ENCODE data around the gene METRN. TPM values are rescaled to one million over a fixed set of nuclear protein-coding genes. Genes with fewer than 3 reads are reported as not detected.

METRN gene
- polyA plus RNA-seq, 2 of the 4 experiments (the other 2 are of a cell fraction) = 41.0 to 82.2 TPM

DNA sequence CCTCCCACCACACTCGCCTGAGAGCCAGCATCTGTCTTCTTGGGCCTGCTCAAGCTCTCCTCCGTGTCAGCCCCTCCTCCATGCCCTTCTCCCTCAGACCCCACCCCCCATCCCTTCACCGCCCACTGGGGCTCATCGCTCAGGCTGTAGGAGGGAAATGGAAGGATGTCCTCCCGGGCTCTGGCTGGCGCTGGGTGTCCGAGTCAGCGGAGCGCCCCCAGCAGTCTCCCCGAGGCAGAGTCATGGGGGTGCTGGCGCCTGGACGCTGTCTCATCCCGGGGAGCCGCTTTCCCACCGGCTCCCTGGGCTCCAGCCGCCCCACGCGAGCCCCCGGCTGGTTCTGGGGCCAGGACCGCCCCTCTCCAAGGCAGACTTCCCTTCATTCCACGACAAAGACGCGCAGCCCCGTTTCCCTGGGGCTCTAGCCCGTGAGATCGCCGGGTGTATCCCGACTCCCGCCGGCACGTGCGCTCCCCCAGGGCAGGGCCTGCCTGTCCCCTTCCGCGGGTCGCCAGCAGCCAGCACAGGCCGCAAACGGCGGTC, 5.6 kb downstream of the METRN start:
- POLR2A ChIA-PET = interaction anchor here (0.7 to 2.6 kb wide), 13 partner anchors 8 to 68 kb away, joined by 3 to 33 read pairs (median 6); partner anchors contain the start of genes CHTF18, CIAO3, RPUSD1 and STUB1
- ATAC-seq (peak; percentile 32 to 66), DNase-seq (ENCODE audit: low read depth in 1 of 2, low spot score in 1 of 2) (peak; percentile 72 to 84), FAIRE-seq (no peak)
- H3K4me1 ChIP-seq = peaks cover 49% of the 10 kb centered on the region
- peak overlapping the region; percentile 94 for H3K4me2 ChIP-seq
- TF ChIP-seq RNF2 (IDR thresholded peaks at IDR 0.05; ENCODE audit: borderline replicate concordance, low read depth) (peak; percentile 78; the same call in 1 of the 2 replicates), PHF8 (IDR thresholded peaks at IDR 0.05; ENCODE audit: borderline replicate concordance, low read depth) (0 out of 2 replicates have a peak, but pooled peaks have one; percentile 49), TFCP2L1 (CRISPR knock-in tag; IDR thresholded peaks at IDR 0.05) (0 out of 2 replicates have a peak, but pooled peaks have one; percentile 44), MAFK (IDR thresholded peaks at IDR 0.05; ENCODE audit: partially characterized antibody) (no peak), POLR2AphosphoS2 (conservative IDR thresholded peaks at IDR 0.05; ENCODE audit: low read length) (0 out of 2 replicates have a peak, but pooled peaks have one; percentile 50), JUN (IDR thresholded peaks at IDR 0.05) (no peak), BHLHE40 (IDR thresholded peaks at IDR 0.05; ENCODE audit: low read depth, low read length) (peak; percentile 66), GATA3 (IDR thresholded peaks at IDR 0.05; ENCODE audit: borderline replicate concordance) (no peak)
- TF ChIP-seq, protein P1, sequence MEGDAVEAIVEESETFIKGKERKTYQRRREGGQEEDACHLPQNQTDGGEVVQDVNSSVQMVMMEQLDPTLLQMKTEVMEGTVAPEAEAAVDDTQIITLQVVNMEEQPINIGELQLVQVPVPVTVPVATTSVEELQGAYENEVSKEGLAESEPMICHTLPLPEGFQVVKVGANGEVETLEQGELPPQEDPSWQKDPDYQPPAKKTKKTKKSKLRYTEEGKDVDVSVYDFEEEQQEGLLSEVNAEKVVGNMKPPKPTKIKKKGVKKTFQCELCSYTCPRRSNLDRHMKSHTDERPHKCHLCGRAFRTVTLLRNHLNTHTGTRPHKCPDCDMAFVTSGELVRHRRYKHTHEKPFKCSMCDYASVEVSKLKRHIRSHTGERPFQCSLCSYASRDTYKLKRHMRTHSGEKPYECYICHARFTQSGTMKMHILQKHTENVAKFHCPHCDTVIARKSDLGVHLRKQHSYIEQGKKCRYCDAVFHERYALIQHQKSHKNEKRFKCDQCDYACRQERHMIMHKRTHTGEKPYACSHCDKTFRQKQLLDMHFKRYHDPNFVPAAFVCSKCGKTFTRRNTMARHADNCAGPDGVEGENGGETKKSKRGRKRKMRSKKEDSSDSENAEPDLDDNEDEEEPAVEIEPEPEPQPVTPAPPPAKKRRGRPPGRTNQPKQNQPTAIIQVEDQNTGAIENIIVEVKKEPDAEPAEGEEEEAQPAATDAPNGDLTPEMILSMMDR (IDR thresholded peaks at IDR 0.05) = peak; percentile 30; the same call in 2 of the 3 replicates
- TF ChIP-seq, protein P2, sequence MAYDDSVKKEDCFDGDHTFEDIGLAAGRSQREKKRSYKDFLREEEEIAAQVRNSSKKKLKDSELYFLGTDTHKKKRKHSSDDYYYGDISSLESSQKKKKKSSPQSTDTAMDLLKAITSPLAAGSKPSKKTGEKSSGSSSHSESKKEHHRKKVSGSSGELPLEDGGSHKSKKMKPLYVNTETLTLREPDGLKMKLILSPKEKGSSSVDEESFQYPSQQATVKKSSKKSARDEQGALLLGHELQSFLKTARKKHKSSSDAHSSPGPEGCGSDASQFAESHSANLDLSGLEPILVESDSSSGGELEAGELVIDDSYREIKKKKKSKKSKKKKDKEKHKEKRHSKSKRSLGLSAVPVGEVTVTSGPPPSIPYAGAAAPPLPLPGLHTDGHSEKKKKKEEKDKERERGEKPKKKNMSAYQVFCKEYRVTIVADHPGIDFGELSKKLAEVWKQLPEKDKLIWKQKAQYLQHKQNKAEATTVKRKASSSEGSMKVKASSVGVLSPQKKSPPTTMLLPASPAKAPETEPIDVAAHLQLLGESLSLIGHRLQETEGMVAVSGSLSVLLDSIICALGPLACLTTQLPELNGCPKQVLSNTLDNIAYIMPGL (CRISPR knock-in tag; IDR thresholded peaks at IDR 0.05; ENCODE audit: borderline replicate concordance) = no peak
- TF ChIP-seq, protein P3, sequence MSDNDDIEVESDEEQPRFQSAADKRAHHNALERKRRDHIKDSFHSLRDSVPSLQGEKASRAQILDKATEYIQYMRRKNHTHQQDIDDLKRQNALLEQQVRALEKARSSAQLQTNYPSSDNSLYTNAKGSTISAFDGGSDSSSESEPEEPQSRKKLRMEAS (IDR thresholded peaks at IDR 0.05) = peak; percentile 73
- TF ChIP-seq, protein P4, sequence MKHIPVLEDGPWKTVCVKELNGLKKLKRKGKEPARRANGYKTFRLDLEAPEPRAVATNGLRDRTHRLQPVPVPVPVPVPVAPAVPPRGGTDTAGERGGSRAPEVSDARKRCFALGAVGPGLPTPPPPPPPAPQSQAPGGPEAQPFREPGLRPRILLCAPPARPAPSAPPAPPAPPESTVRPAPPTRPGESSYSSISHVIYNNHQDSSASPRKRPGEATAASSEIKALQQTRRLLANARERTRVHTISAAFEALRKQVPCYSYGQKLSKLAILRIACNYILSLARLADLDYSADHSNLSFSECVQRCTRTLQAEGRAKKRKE (CRISPR knock-in tag; IDR thresholded peaks at IDR 0.05; ENCODE audit: low read depth) = no peak
- H3K9me3 ChIP-seq = no peaks in the 10 kb centered on the region
- CTCF ChIA-PET = interaction anchor here (0.6 to 28.0 kb wide), 7 partner anchors 6 to 139 kb away, joined by 3 to 656 read pairs (median 6); partner anchors contain the start of genes ANTKMT, CCDC78, CIAO3 and FBXL16
- H3K27ac ChIP-seq = peak overlapping the region; percentile 98 to 99
- 0% methylated on average over 3 of the region's 38 CpGs for WGBS (ENCODE audit: missing lambda C conversion rate)
- H3K4me3 ChIP-seq = peak overlapping the region; percentile 93

DNA sequence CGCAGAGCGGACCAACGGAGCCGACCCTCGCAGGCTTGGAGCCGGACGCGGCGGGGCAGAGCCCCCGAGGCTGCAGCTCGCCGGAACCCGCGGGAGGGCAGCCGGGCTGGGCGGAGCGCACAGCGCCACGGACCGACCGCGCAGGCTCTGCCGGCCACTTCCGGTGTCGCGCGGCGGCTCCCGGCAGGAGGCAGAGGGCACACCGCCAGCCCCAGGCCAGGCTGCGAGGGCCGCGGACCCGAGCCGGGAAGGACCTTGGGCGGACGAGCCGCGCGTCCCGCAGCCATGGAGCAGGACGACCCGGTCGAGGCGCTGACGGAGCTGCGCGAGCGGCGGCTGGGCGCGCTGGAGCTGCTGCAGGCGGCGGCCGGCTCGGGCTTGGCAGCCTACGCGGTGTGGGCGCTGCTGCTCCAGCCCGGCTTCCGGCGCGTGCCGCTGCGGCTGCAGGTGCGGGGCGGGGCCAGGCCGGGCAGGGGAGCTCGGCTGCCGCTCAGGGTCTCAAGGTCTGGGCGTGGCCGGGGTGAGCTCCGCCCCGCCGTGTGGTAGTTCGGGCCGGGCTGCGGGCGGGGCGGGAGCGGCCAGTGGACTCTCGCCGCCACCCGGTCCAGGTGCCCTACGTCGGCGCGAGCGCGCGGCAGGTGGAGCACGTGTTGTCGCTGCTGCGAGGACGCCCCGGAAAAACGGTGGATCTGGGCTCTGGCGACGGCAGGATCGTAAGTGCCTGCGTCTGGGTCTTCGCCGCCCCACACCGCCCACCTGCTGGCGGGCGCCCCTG, 6.3 kb downstream of the METRN start, which contains the start of gene ANTKMT:
TSS of gene ANTKMT (plus strand) at position 157 of the 775 bp plus-strand sequence. CDS start at position 286, 129 bp downstream.
- POLR2A ChIA-PET = interaction anchor here (0.6 to 2.6 kb wide), 13 partner anchors 9 to 67 kb away, joined by 3 to 33 read pairs (median 6); partner anchors contain the start of genes CHTF18, CIAO3, RPUSD1 and STUB1
- TF ChIP-seq, protein P1 (IDR thresholded peaks at IDR 0.05) = no peak
- TF ChIP-seq RNF2 (IDR thresholded peaks at IDR 0.05; ENCODE audit: borderline replicate concordance, low read depth) (no peak), NPAS2 (CRISPR knock-in tag; IDR thresholded peaks at IDR 0.05; ENCODE audit: borderline replicate concordance) (no peak), KDM1A (IDR thresholded peaks at IDR 0.05; ENCODE audit: low read depth) (no peak), EHF (CRISPR knock-in tag; IDR thresholded peaks at IDR 0.05) (peak; percentile 80), POLR2A (IDR thresholded peaks at IDR 0.05; ENCODE audit: low read length) (peak; percentile 85), MYC (IDR thresholded peaks at IDR 0.05; ENCODE audit: borderline replicate concordance, low read length) (no peak; the same call in 1 of the 2 replicates), FOSL2 (IDR thresholded peaks at IDR 0.05) (no peak), FOSL2 (CRISPR knock-in tag; IDR thresholded peaks at IDR 0.05) (no peak), TFCP2L1 (CRISPR knock-in tag; IDR thresholded peaks at IDR 0.05) (no peak), ZC3H11A (IDR thresholded peaks at IDR 0.05) (no peak), NFE2L2 (conservative IDR thresholded peaks at IDR 0.05; ENCODE audit: low read length) (no peak), JUNB (IDR thresholded peaks at IDR 0.05) (no peak), PHF8 (IDR thresholded peaks at IDR 0.05; ENCODE audit: borderline replicate concordance, low read depth) (peak; percentile 74; the same call in 1 of the 2 replicates), FOSB (CRISPR knock-in tag; IDR thresholded peaks at IDR 0.05) (no peak)
- TF ChIP-seq, protein P5, sequence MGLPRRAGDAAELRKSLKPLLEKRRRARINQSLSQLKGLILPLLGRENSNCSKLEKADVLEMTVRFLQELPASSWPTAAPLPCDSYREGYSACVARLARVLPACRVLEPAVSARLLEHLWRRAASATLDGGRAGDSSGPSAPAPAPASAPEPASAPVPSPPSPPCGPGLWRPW (IDR thresholded peaks at IDR 0.05) = no peak
- TF ChIP-seq, protein P6, sequence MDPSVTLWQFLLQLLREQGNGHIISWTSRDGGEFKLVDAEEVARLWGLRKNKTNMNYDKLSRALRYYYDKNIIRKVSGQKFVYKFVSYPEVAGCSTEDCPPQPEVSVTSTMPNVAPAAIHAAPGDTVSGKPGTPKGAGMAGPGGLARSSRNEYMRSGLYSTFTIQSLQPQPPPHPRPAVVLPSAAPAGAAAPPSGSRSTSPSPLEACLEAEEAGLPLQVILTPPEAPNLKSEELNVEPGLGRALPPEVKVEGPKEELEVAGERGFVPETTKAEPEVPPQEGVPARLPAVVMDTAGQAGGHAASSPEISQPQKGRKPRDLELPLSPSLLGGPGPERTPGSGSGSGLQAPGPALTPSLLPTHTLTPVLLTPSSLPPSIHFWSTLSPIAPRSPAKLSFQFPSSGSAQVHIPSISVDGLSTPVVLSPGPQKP (IDR thresholded peaks at IDR 0.05; ENCODE audit: low read depth, low read length) = 0 out of 2 replicates have a peak, but pooled peaks have one; percentile 4

More for the DNA sequence above, 6.3 kb downstream of the METRN start, which contains the start of gene ANTKMT:
- peak within 1 kb of the TSS; percentile 93 for H3K4me3 ChIP-seq
- H3K4me2 ChIP-seq = peak within 1 kb of the TSS; percentile 94
- ATAC-seq (peak; percentile 53 to 70), FAIRE-seq (no peak), DNase-seq (ENCODE audit: low read depth in 1 of 2, low spot score in 1 of 2) (peak; percentile 84 to 88)
- CTCF ChIA-PET = interaction anchor here (3.9 to 28.0 kb wide), 3 partner anchors 7 to 65 kb away, joined by 29 to 656 read pairs (median 656); partner anchors contain the start of genes ANTKMT, CCDC78, CIAO3 and FBXL16
- H3K27ac ChIP-seq = peak within 1 kb of the TSS; percentile 98 to 99
- H3K9me3 ChIP-seq = no peaks in the 10 kb centered on the region
- H3K4me1 ChIP-seq = peaks cover 49% of the 10 kb centered on the region
- WGBS (ENCODE audit: missing lambda C conversion rate) = 53% methylated on average over 25 of the region's 106 CpGs
